ENCODE results near the gene REXO5. TPM values are rescaled to one million over a fixed set of nuclear protein-coding genes. Genes with fewer than 3 reads are reported as not detected.
"Not testable (repeated sequence)": the region's sequence is repeated elsewhere in the genome, so short reads cannot be mapped to it uniquely, and the experiment has no call there.

Gene REXO5
- total RNA-seq, 1 experiment from 2014 or later = 6.7 TPM

- Histone ChIP-seq H4K20me1 (ENCODE audit: control insufficient read depth, insufficient read depth, insufficient read length) (no peaks in the 10 kb centered on the region), H3K4me1 (ENCODE audit: insufficient read depth, low read length) (peaks cover 3% of the 10 kb centered on the region; the same call in 1 of the 2 replicates), H3T11ph (ENCODE audit: low read length) (no peak overlapping the region), H2BK120ac (ENCODE audit: low read depth, low read length, poor library complexity, severe bottlenecking) (no peak overlapping the region), H3K27me3 (ENCODE audit: insufficient read depth, low read length) (no peaks in the 10 kb centered on the region), H2BK15ac (ENCODE audit: low read depth, low read length) (no peak overlapping the region), H2AK5ac (ENCODE audit: insufficient read length, low read length) (no peak overlapping the region), H2BK5ac (ENCODE audit: insufficient read length, low read length) (no peak overlapping the region), H2AFZ (ENCODE audit: low read length) (no peak overlapping the region), H3K79me1 (ENCODE audit: insufficient read depth, low read depth, low read length, poor library complexity, severe bottlenecking) (peaks cover 9% of the 10 kb centered on the region), H3K23ac (ENCODE audit: insufficient read length, low read depth, low read length) (no peak overlapping the region), H3K4me2 (ENCODE audit: insufficient read depth, insufficient read length, low read length) (no peak overlapping the region), H2BK20ac (ENCODE audit: low read depth, low read length, poor library complexity, severe bottlenecking) (no peak overlapping the region), H4K5ac (ENCODE audit: insufficient read length, low read depth, low read length) (no peak overlapping the region), H3K9me3 (ENCODE audit: control insufficient read depth, low read depth, low read length) (no peaks in the 10 kb centered on the region), H3K79me2 (ENCODE audit: insufficient read depth, low read length) (peaks cover 2% of the 10 kb centered on the region; the same call in 1 of the 2 replicates), H3K14ac (ENCODE audit: insufficient read depth, low read length) (no peak overlapping the region), H3K18ac (ENCODE audit: insufficient read length, low read depth, low read length) (no peak overlapping the region), H3K27ac (ENCODE audit: insufficient read length, low read depth, low read length) (no peak overlapping the region), H3K23me2 (ENCODE audit: insufficient read length, low read depth, low read length, poor library complexity, severe bottlenecking) (no peaks in the 10 kb centered on the region), H3K4ac (ENCODE audit: low read depth, low read length) (no peak overlapping the region), H2BK12ac (ENCODE audit: insufficient read length, low read depth, low read length) (no peak overlapping the region), H4K8ac (replicated peaks; ENCODE audit: insufficient read length, low read depth, low read length) (no peak overlapping the region), H3K56ac (ENCODE audit: insufficient read length, low read depth, low read length) (no peak overlapping the region), H3K9ac (ENCODE audit: extremely low read depth, insufficient read length, low read length) (no peak overlapping the region), H4K91ac (ENCODE audit: insufficient read length, low read depth, low read length) (no peak overlapping the region)
- Mint-ChIP-seq H3K27ac (peak overlapping the region in 2 of 3 experiments; percentile 1 to 38; a peak in 1 of 7 replicates), H3K27me3 (ENCODE audit: low read depth) (no peaks in the 10 kb centered on the region), H3K4me1 (peaks cover 30 to 39% of the 10 kb centered on the region in 2 experiments), H3K4me3 (no peak overlapping the region), H3K36me3 (ENCODE audit: insufficient read depth in 1 of 3, low read depth in 3 of 3) (peaks cover 13 to 32% (median 29%) of the 10 kb centered on the region in 3 experiments), H3K9me3 (no peaks in the 10 kb centered on the region)
- WGBS (ENCODE audit: extremely low coverage, insufficient read length, low lambda C conversion rate) = no CpG with 5 or more reads among the region's 4 CpGs
- TF ChIP-seq CTCF (conservative IDR thresholded peaks at IDR 0.05) = no peak
- no peak for DNase-seq
Measured at GRCh38 chr16:20860361-20860760, 54.0 kb downstream of the REXO5 start.

GRCh38 chr16:20860995-20861394 lies 54.7 kb downstream of the REXO5 start:
- not testable (repeated sequence) for H3K9me3 ChIP-seq (ENCODE audit: control insufficient read depth, low read depth, low read length); H3K27me3 Mint-ChIP-seq (ENCODE audit: low read depth); H3K27ac ChIP-seq (ENCODE audit: insufficient read length, low read depth, low read length); H4K8ac ChIP-seq (replicated peaks; ENCODE audit: insufficient read length, low read depth, low read length); H3K4me2 ChIP-seq (ENCODE audit: insufficient read depth, insufficient read length, low read length); H3K79me2 ChIP-seq (ENCODE audit: insufficient read depth, low read length); H3T11ph ChIP-seq (ENCODE audit: low read length); H4K5ac ChIP-seq (ENCODE audit: insufficient read length, low read depth, low read length); H3K4me1 ChIP-seq (ENCODE audit: insufficient read depth, low read length); H3K79me1 ChIP-seq (ENCODE audit: insufficient read depth, low read depth, low read length, poor library complexity, severe bottlenecking); H2BK120ac ChIP-seq (ENCODE audit: low read depth, low read length, poor library complexity, severe bottlenecking); H4K20me1 ChIP-seq (ENCODE audit: control insufficient read depth, insufficient read depth, insufficient read length); H3K18ac ChIP-seq (ENCODE audit: insufficient read length, low read depth, low read length); H2AK5ac ChIP-seq (ENCODE audit: insufficient read length, low read length); H2BK15ac ChIP-seq (ENCODE audit: low read depth, low read length); H2AFZ ChIP-seq (ENCODE audit: low read length); H3K9ac ChIP-seq (ENCODE audit: extremely low read depth, insufficient read length, low read length); H2BK12ac ChIP-seq (ENCODE audit: insufficient read length, low read depth, low read length); H3K56ac ChIP-seq (ENCODE audit: insufficient read length, low read depth, low read length); H3K27me3 ChIP-seq (ENCODE audit: insufficient read depth, low read length); H3K23ac ChIP-seq (ENCODE audit: insufficient read length, low read depth, low read length); H3K4me3 Mint-ChIP-seq; H2BK20ac ChIP-seq (ENCODE audit: low read depth, low read length, poor library complexity, severe bottlenecking); H3K23me2 ChIP-seq (ENCODE audit: insufficient read length, low read depth, low read length, poor library complexity, severe bottlenecking); H3K14ac ChIP-seq (ENCODE audit: insufficient read depth, low read length); DNase-seq; H4K91ac ChIP-seq (ENCODE audit: insufficient read length, low read depth, low read length); H3K4ac ChIP-seq (ENCODE audit: low read depth, low read length); H2BK5ac ChIP-seq (ENCODE audit: insufficient read length, low read length); H3K9me3 Mint-ChIP-seq
- H3K4me1 Mint-ChIP-seq = peaks cover 36 to 45% of the 10 kb centered on the region in 2 experiments
- peak overlapping the region; percentile 78 to 93 (median 81); a peak in 5 of 7 replicates for H3K27ac Mint-ChIP-seq
- WGBS (ENCODE audit: extremely low coverage, insufficient read length, low lambda C conversion rate) = no CpG with 5 or more reads among the region's 4 CpGs
- H3K36me3 Mint-ChIP-seq (ENCODE audit: insufficient read depth in 1 of 3, low read depth in 3 of 3) = peaks cover 11 to 29% (median 29%) of the 10 kb centered on the region in 3 experiments

All from H9 (cell line).